BLaER1 (cell line): ENCODE data around the gene SCCPDH.

Experiments
- H3K27ac ChIP-seq: shearing (Covaris generic); formaldehyde crosslinking; 2 replicates; pipeline ENCODE4 v1.8.1; 2022
- H3K27me3 ChIP-seq: shearing (Covaris generic); formaldehyde crosslinking; 2 replicates; pipeline ENCODE4 v1.8.1; 2022
- H3K36me3 ChIP-seq: shearing (Covaris generic); formaldehyde crosslinking; 2 replicates; pipeline ENCODE4 v1.8.1; 2022
- H3K4me1 ChIP-seq: shearing (Covaris generic); formaldehyde crosslinking; 2 replicates; pipeline ENCODE4 v1.8.1; 2022
- H3K4me2 ChIP-seq: shearing (Covaris generic); formaldehyde crosslinking; 2 replicates; pipeline ENCODE4 v1.8.1; 2022
- H3K4me3 ChIP-seq: shearing (Covaris generic); formaldehyde crosslinking; 2 replicates; pipeline ENCODE4 v1.8.1; 2022
- H3K9ac ChIP-seq: shearing (Covaris generic); formaldehyde crosslinking; 2 replicates; pipeline ENCODE4 v1.8.1; 2022
- H3K9me3 ChIP-seq: shearing (Covaris generic); formaldehyde crosslinking; 2 replicates; pipeline ENCODE4 v1.8.1; 2022
- H4K20me1 ChIP-seq: shearing (Covaris generic); formaldehyde crosslinking; 2 replicates; pipeline ENCODE4 v1.8.1; 2022
- Cebpa-rat ChIP-seq: shearing (Covaris generic); IDR thresholded peaks from 2 replicates; pipeline ENCODE4 v1.8.1; 2022

Gene SCCPDH

DNA sequence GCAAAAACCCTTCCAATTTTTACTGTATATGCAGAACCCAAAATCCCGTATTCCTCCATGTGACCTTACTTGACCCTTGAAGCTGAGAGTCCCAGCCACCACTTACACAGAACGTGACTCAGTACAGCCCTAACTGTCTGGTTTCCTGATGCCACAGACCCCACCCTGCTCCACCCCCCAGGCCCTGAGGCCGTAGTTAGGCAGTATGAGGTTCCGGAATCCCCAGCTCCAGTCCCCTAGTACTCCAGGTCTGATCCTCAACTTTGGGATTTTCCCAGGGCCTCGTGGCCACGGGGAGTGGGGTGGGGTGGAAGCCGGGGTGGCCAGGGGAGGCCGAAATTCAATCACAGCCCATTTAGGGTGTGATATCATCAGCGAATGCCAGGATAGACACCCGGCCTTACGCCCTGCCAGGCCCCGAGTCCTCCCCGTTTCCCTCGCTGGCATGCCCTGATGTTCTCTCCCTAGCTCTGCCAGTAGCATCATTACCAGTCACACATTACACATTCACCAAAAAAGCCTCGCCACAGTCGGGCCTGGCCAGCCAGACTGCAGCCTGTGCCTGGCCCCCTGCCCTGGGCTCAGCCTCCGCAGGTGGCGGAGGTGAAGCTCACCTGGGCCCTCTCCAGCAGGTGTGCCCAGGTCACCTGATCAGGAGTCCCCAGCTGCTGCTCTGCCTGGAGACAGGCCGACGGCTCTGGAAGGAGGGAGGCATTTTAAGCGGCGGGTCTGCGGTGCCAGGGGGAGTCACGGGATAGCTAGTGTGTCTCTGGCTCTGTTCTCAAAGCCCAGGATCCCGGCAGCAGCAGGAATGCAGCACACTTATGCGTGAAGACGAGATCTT is 70.8 kb downstream of the SCCPDH start:
- Histone ChIP-seq H3K27ac (peak overlapping the region; percentile 31; the same call in 1 of the 2 replicates), H3K36me3 (peaks cover 21% of the 10 kb centered on the region; the same call in 1 of the 2 replicates), H3K27me3 (no peaks in the 10 kb centered on the region), H3K4me3 (no peak overlapping the region), H3K9ac (no peak overlapping the region), H3K9me3 (peaks cover 13% of the 10 kb centered on the region), H3K4me2 (peak overlapping the region; percentile 37; the same call in 1 of the 2 replicates), H3K4me1 (peaks cover 70% of the 10 kb centered on the region), H4K20me1 (no peaks in the 10 kb centered on the region)
- TF ChIP-seq Cebpa-rat = no peak

DNA sequence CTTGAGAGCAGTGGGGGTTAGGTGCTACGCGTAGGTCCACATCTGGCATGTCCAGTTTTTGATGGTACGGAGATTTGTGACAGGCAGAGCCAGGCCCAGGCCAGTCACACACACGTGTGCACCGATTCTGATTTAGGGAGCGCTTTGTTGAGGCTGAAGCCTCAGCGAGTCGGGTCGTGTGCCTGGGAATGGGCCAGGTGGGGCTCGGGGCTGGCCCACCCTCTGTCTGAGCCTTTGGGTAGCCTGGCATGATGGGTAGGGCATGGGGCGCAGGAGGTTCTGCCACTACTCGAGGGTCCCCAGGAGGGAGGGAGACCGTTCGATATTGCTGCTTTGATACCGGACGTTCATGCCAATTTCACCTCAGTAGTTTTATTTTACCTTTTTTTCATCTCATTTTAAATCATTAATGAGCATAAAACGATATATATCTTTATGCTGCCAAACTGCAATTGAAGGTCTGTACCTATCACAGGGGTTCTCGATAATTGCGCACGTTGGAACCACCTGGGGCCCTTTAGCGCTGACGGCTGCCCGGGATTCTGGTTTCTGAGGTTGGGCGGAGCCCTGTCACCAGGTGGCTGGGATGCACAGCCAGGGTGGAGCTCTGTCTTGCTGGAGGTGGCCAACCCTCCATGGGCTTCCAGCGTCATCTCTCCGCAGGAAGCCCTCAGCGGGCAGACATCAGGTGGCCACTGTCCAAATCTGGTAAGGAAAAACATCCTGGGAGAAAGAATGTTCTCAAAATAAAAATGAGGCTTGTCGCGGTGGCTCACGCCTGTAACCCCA is 71.9 kb downstream of the SCCPDH start:
- Histone ChIP-seq H3K4me1 (peaks cover 65% of the 10 kb centered on the region), H3K36me3 (peaks cover 12% of the 10 kb centered on the region; the same call in 1 of the 2 replicates), H3K27ac (no peak overlapping the region), H3K27me3 (no peaks in the 10 kb centered on the region), H3K9me3 (peaks cover 13% of the 10 kb centered on the region), H3K4me3 (no peak overlapping the region), H3K4me2 (no peak overlapping the region), H3K9ac (no peak overlapping the region), H4K20me1 (no peaks in the 10 kb centered on the region)
- no peak for TF ChIP-seq Cebpa-rat

DNA sequence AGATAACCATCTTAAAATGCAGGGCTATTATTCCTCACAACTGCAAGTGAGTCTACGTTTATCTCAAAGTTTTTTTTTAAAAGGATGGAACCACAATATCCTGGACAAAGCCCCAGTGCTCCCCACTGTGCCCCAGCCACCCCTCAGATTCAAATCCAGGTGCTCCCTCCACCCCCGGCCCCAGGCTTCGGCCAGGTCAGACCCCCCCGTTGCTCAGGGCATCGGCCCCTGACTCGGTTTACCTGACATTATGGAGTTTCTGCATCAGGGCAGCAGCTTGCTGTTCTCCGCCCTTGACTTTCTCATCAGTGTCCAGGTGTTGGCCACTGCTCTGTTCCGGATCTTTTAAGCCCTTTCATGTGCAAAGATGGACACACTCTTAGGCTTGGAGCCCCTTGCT is 72.9 kb downstream of the SCCPDH start:
- Histone ChIP-seq H3K4me2 (no peak overlapping the region), H3K9ac (no peak overlapping the region), H3K4me3 (no peak overlapping the region), H3K36me3 (peaks cover 3% of the 10 kb centered on the region; the same call in 1 of the 2 replicates), H3K27me3 (no peaks in the 10 kb centered on the region), H3K9me3 (peaks cover 14% of the 10 kb centered on the region), H3K27ac (no peak overlapping the region), H4K20me1 (no peaks in the 10 kb centered on the region), H3K4me1 (peaks cover 57% of the 10 kb centered on the region)
- TF ChIP-seq Cebpa-rat = no peak

DNA sequence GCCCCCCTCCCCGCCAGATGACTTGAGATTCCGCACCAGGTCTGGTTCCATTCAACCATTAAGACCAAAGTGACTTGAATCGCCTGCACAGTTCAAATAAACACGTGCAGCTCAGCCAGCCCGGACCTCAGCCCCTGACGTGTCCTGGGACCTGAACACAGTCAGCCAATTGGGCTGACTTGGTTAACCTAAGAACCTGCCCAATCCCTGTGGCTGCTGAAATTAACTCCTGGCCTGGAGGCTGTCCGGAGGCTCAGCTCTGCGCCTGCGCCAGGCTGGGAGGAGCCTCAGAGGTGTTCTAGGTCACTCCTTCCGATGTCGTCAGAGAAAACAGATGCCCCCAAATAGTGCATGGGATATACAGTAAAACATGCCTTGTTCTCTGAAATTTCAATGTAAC is 73.4 kb downstream of the SCCPDH start:
- Histone ChIP-seq H3K9ac (no peak overlapping the region), H3K27ac (no peak overlapping the region), H3K9me3 (peaks cover 19% of the 10 kb centered on the region), H3K4me2 (peak overlapping the region; percentile 34), H4K20me1 (no peaks in the 10 kb centered on the region), H3K4me1 (peaks cover 52% of the 10 kb centered on the region), H3K36me3 (peaks cover 2% of the 10 kb centered on the region; the same call in 1 of the 2 replicates), H3K4me3 (no peak overlapping the region), H3K27me3 (no peaks in the 10 kb centered on the region)
- no peak for TF ChIP-seq Cebpa-rat

DNA sequence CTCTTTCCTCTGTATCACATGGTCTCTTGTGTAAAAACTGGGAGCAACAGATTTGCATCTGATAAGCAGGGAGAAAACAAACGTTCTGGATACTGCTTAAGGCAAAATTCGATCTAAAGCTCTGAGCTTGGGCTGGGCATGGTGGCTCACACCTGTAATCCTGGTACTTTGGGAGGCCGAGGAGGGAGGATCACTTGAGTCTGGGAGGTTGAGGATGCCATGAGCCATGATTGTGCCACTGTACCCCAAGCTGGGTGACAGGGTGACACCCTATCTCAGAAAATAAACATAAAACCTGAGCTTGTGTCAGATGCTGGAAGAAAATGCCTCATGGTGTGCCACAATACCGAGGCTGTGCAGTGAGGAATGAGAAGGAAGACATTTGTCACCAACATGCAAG is 73.9 kb downstream of the SCCPDH start:
- peak overlapping the region; percentile 34 for H3K4me2 ChIP-seq
- H3K27me3 ChIP-seq = no peaks in the 10 kb centered on the region
- no peaks in the 10 kb centered on the region for H4K20me1 ChIP-seq
- no peaks in the 10 kb centered on the region for H3K36me3 ChIP-seq
- no peak for TF ChIP-seq Cebpa-rat
- H3K9me3 ChIP-seq = peaks cover 24% of the 10 kb centered on the region
- no peak overlapping the region for H3K4me3 ChIP-seq
- 0 out of 2 replicates have a peak overlapping the region, but pooled peaks have one; percentile 13 for H3K27ac ChIP-seq
- H3K9ac ChIP-seq = no peak overlapping the region
- peaks cover 47% of the 10 kb centered on the region for H3K4me1 ChIP-seq

DNA sequence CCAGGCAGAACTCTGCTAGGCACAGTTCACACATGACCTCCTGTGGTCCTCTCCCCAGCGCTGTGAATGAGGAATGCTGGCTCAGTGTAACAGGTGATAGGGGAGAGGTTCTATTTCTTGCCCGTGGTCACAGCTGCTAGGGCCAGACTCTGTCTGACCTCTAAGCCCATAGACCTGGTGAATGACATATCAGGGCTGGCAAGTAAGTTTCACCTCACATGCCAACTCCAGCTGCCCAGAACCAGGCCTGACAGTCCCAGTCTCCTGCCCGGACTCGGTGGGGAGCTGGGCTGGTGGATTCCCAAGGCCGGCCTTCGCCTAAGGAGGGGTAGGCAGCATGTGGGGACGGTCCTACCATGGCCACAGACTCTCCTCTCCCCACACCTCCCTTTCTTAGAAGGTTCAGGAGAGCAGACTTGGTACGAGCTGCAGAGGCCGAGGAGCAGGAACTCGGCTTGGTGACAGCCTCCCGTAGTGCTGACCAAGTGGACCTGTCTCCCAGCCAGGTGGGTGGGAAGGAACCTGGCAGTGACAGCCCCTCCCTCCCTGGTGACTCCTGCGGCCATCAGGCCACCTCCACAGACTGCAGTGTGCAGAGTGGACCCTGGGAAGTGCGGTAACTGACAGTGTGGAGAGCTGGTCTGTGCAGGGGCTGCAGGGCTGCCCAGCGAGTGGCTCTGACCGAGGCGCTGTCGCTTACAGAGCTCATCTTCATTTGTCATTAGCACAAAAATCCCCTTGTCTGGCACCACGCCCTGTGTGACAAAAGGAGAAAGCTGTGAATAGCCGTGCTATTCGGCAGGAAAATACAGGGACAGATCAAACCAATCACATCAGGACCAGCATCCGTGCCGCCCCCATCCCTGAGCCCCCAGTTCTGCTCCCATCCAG is 74.6 kb downstream of the SCCPDH start:
- H3K4me3 ChIP-seq = no peak overlapping the region
- peaks cover 31% of the 10 kb centered on the region for H3K9me3 ChIP-seq
- no peaks in the 10 kb centered on the region for H3K36me3 ChIP-seq
- TF ChIP-seq Cebpa-rat = no peak
- H3K27ac ChIP-seq = peak overlapping the region; percentile 13; the same call in 1 of the 2 replicates
- H3K9ac ChIP-seq = no peak overlapping the region
- peak overlapping the region; percentile 34; the same call in 1 of the 2 replicates for H3K4me2 ChIP-seq
- peaks cover 41% of the 10 kb centered on the region for H3K4me1 ChIP-seq
- no peaks in the 10 kb centered on the region for H3K27me3 ChIP-seq
- no peaks in the 10 kb centered on the region for H4K20me1 ChIP-seq

DNA sequence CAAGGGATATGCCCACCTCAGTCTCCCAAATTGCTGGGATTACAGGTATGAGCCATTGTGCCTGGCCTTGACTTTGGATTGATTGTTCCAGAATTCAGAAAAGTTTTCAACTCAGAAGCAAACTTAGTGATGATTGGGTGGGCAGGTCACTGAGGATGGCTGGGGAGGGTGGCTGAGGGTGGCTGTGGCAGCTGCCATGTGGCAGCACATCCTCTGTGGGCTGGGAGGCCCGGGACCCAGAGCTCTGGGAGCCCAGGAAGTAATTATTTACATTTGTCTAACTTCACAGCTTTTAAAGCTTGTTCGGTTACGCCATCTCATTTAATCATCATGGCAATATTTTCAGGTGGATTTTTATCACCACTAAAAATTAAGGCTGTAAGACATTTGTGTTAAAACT is 76.1 kb downstream of the SCCPDH start:
- peak overlapping the region; percentile 22; the same call in 1 of the 2 replicates for H3K4me2 ChIP-seq
- H3K9ac ChIP-seq = no peak overlapping the region
- H3K9me3 ChIP-seq = peaks cover 36% of the 10 kb centered on the region
- H3K27me3 ChIP-seq = no peaks in the 10 kb centered on the region
- peaks cover 29% of the 10 kb centered on the region for H3K4me1 ChIP-seq
- no peaks in the 10 kb centered on the region for H4K20me1 ChIP-seq
- H3K36me3 ChIP-seq = no peaks in the 10 kb centered on the region
- no peak overlapping the region for H3K27ac ChIP-seq
- TF ChIP-seq Cebpa-rat = no peak
- no peak overlapping the region for H3K4me3 ChIP-seq

DNA sequence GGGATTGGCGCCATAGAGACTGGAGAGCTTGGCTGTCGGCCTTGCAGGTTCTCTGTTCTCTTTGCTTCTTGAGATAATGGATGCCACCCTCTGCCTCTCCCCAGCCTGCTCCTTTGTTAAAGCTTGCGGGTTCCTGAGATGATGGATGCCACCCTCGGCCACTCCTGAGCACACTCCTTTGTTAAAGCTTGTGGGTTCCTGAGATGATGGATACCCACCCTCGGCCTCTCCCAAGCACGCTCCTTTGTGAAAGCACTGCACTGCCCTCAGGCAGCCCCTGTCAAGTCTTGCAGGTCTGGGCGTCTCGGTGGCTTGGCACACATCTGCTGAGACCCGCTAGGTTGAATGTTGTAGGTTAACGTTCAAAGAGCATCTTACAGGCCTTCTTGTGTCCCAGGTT is 76.5 kb downstream of the SCCPDH start:
- no peaks in the 10 kb centered on the region for H3K27me3 ChIP-seq
- H3K27ac ChIP-seq = no peak overlapping the region
- H4K20me1 ChIP-seq = no peaks in the 10 kb centered on the region
- H3K9ac ChIP-seq = no peak overlapping the region
- peaks cover 29% of the 10 kb centered on the region for H3K4me1 ChIP-seq
- no peaks in the 10 kb centered on the region for H3K36me3 ChIP-seq
- TF ChIP-seq Cebpa-rat = no peak
- no peak overlapping the region for H3K4me2 ChIP-seq
- H3K9me3 ChIP-seq = peaks cover 36% of the 10 kb centered on the region
- no peak overlapping the region for H3K4me3 ChIP-seq
